HG03575 (cell line): ENCODE measurements around the gene MEMO1.
"Not testable (repeated sequence)": the region's sequence is repeated elsewhere in the genome, so short reads cannot be mapped to it uniquely, and the experiment has no call there.

Experiments used
- ATAC-seq: cut with Tn5 transposase; IDR thresholded peaks from one replicate; pipeline ENCODE4 v1.9.1; 2021; ENCODE audit not compliant: unreplicated experiment, insufficient number of reproducible peaks, low FRiP score; ENCODE audit errors: extremely low read depth

MEMO1 gene

GRCh38 chr2:31874071-31874470, 136.7 kb downstream of the MEMO1 start:
- no peak for ATAC-seq

GRCh38 chr2:31865215-31865614, 145.6 kb downstream of the MEMO1 start:
- no peak for ATAC-seq

DNA sequence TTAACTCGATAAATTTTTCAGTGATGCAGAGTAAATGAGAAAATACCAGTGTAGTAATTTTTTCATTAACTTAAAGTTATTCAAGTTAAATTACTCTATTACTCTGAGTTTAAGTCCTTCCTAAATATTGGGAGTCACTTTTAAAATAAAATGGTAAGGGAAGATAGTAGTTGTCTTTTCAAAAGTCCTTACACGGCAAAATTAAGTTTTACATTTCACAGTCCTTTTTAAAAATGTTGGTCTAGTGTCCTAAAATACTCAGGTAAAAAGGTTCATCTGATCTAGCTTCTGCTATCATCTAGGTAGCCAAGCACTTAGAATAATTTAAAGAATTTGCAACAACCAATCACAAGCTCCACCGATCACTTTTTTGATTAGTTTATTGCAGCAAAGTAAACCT, 146.9 kb downstream of the MEMO1 start:
- no peak for ATAC-seq

- not testable (repeated sequence) for ATAC-seq
Measured at GRCh38 chr2:31863015-31863656, 147.7 kb downstream of the MEMO1 start.

GRCh38 chr2:31859959-31860358, 150.8 kb downstream of the MEMO1 start:
- no peak for ATAC-seq

GRCh38 chr2:31853521-31853920, 157.3 kb downstream of the MEMO1 start:
- ATAC-seq, result no peak

GRCh38 chr2:31842150-31842549, 168.7 kb downstream of the MEMO1 start:
- ATAC-seq, result not testable (repeated sequence)

- ATAC-seq, result no peak
Measured at GRCh38 chr2:31835450-31835849, 175.4 kb downstream of the MEMO1 start.

- ATAC-seq, result no peak
Measured at GRCh38 chr2:31832363-31832762, 178.4 kb downstream of the MEMO1 start.

- ATAC-seq, result no peak
Measured at GRCh38 chr2:31831585-31831984, 179.2 kb downstream of the MEMO1 start.

- ATAC-seq, result no peak
Measured at GRCh38 chr2:31828891-31829290, 181.9 kb downstream of the MEMO1 start.

DNA sequence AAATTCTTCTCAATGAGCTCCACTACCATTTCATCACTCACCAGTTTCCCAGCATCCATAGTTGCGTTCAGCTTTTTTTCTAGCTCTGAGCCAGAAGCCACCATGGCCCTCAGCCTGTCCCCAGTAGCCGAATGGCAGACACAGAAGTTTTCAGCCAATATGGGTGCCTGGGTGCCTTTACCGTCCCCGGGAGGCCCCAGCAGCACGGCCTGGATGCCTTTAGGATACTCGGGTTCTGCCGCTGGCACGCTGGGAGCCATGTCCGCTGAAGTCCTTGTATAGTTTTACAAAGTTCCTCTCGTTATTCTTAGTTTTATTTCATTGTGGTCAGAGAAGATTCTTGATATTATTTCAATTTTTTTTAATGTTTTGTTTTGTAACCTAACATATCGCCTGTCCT, 187.2 kb downstream of the MEMO1 start:
- ATAC-seq, result no peak

DNA sequence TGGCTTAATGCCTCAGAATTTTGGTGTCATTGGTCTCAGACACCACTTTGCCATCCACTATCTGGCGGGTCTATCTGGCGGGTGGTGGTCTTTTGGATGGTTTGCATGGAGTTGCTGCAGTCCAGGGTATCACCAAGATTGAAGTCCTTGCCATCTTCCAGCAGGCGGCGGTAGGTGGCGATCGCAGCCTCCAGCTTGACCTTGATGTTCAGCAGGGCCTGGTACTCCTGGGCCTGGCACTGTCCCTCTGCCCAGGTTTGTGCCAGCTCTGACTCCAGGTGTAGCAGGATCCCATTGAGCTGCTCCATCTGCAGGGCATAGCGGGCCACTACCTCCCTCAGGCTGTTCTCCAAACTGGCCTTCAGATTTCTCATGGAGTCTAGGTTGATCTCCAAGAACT, 188.2 kb downstream of the MEMO1 start:
- ATAC-seq, result no peak
